CD4-positive, alpha-beta T cell (primary cell): ENCODE results near the gene QPCT. TPM values are rescaled to one million over a fixed set of nuclear protein-coding genes. Genes with fewer than 3 reads are reported as not detected.
A peak's percentile ranks its signal among the peaks of the same experiment; 100 is the strongest.

Experiments
- ATAC-seq: fragments of 200-7000 bp; cut with Tn5 transposase; one replicate; pipeline ENCODE4 v1.10.0; 2022; ENCODE audit warnings: mild to moderate bottlenecking; ENCODE audit not compliant: poor library complexity
- CTCF ChIA-PET: fragments of 350-600 bp; sonication (Branson Sonifier 250); formaldehyde crosslinking; loops from one replicate; lab custom pipeline; 2021; ENCODE audit warnings: antibody characterized with exemption, inconsistent platforms; lab: Charles Lee
- POLR2A ChIA-PET: fragments of 350-600 bp; sonication (Branson Sonifier 250); formaldehyde crosslinking; loops from one replicate; lab custom pipeline; 2021; ENCODE audit warnings: antibody characterized with exemption, inconsistent platforms; lab: Charles Lee
- DNase-seq, 14 experiments: peaks; one replicate each; pipeline ENCODE4 v3.0.0-alpha.2; 2013 to 2020; ENCODE audit warnings: mixed read lengths in 2 of 14
- H3K27ac ChIP-seq, 2 donors: one replicate each; pipeline versions ENCODE4 v1.5.1 to v1.7.0; 2013; ENCODE audit warnings: low read length in 2 of 2, low read depth in 1 of 2, mild to moderate bottlenecking in 1 of 2
- H3K27me3 ChIP-seq, 2 experiments: 1 replicate in 1 of 2; 2 replicates in 1 of 2; pipeline versions ENCODE4 v1.6.1 to v1.7.0; 2013; ENCODE audit warnings: low read length in 2 of 2, control low read depth in 1 of 2, mild to moderate bottlenecking in 1 of 2, moderate library complexity in 1 of 2; ENCODE audit not compliant: insufficient read depth in 2 of 2, control insufficient read depth in 1 of 2
- H3K36me3 ChIP-seq: one replicate; pipeline ENCODE4 v1.6.1; 2013; ENCODE audit warnings: low read length, control low read depth; ENCODE audit not compliant: insufficient read depth
- H3K4me1 ChIP-seq: one replicate; pipeline ENCODE4 v1.6.1; 2013; ENCODE audit warnings: low read length, control low read depth; ENCODE audit not compliant: insufficient read depth
- H3K4me3 ChIP-seq: one replicate; pipeline ENCODE4 v1.5.1; 2013; ENCODE audit warnings: mild to moderate bottlenecking, low read length, moderate library complexity
- H3K9me3 ChIP-seq, 2 experiments: 1 replicate in 1 of 2; 2 replicates in 1 of 2; pipeline versions ENCODE4 v1.6.1 to v1.7.0; 2013; ENCODE audit warnings: low read length in 2 of 2, mild to moderate bottlenecking in 2 of 2, control low read depth in 1 of 2, moderate library complexity in 1 of 2; ENCODE audit not compliant: control insufficient read depth in 1 of 2, insufficient read depth in 1 of 2
- H3K27ac Mint-ChIP-seq: one replicate; pipeline ENCODE4 v1.8.0; 2020; ENCODE audit warnings: mixed read lengths
- H3K27me3 Mint-ChIP-seq: one replicate; pipeline ENCODE4 v1.8.0; 2021; ENCODE audit warnings: mixed read lengths
- H3K36me3 Mint-ChIP-seq: one replicate; pipeline ENCODE4 v1.8.0; 2021; ENCODE audit warnings: low read depth, mixed read lengths
- H3K4me1 Mint-ChIP-seq: one replicate; pipeline ENCODE4 v1.8.0; 2021; ENCODE audit warnings: low read depth, mixed read lengths
- H3K4me3 Mint-ChIP-seq: one replicate; pipeline ENCODE4 v1.8.0; 2020; ENCODE audit warnings: mild to moderate bottlenecking, mixed read lengths
- H3K9me3 Mint-ChIP-seq: one replicate; pipeline ENCODE4 v1.8.0; 2020; ENCODE audit warnings: mixed read lengths
- intact Hi-C, 2 experiments: fragments of 100-400 bp; cut with DNase I in 1 of 2; cut with micrococcal nuclease in 1 of 2; formaldehyde crosslinking; loops; one replicate each; pipeline versions ENCODE4 v1.15.1 to v1.9.0; 2023 to 2025; cut with DNase I, micrococcal nuclease
- total RNA-seq, 174 experiments: library from RNA in 2 of 174; stranded (reverse) in 2 of 174; gene quantifications; one replicate each; pipeline ENCODE4 v1.2.3 and lab custom pipeline; 2021 to 2026
- TF ChIP-seq, protein P1 (sequence below): fragments of 200-600 bp; IDR thresholded peaks from one replicate; pipeline ENCODE4 v1.8.0; 2022; ENCODE audit warnings: antibody characterized with exemption, mild to moderate bottlenecking

The QPCT gene
- total RNA-seq, 2 experiments from 2014 or later, result 0.53 to 0.71 TPM

DNA sequence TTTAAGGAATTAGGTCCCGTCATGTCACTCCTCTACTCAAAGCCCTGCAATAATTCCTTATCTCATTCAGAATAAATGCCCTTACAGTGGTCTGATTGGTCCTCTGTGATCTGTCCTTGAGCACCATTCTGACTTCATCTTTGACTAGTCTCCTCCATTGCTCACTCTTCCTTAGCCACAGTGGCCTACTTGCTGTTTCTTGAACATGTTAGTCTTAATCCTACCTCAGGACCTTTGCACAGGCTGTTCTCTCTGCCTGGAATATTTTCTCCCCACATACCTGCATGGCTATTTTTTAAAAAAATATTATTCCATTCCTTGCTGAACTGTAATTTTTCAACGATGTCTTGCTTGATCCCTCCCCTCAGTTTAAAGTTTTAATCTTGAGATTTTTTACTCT, 48.0 kb downstream of the QPCT start:
- Histone ChIP-seq H3K27me3 (no peaks in the 10 kb centered on the region), H3K4me1 (peaks cover 25% of the 10 kb centered on the region), H3K27ac (no peak overlapping the region), H3K9me3 (no peaks in the 10 kb centered on the region), H3K36me3 (no peaks in the 10 kb centered on the region), H3K4me3 (no peak overlapping the region)
- DNase-seq (no peak), ATAC-seq (no peak)
- intact Hi-C loops, result loop anchor here in 1 of 2 experiments (5.0 to 10.0 kb wide), 2 partner anchors 65 to 722 kb away; no protein-coding TSS in a partner anchor
- TF ChIP-seq, protein P1, sequence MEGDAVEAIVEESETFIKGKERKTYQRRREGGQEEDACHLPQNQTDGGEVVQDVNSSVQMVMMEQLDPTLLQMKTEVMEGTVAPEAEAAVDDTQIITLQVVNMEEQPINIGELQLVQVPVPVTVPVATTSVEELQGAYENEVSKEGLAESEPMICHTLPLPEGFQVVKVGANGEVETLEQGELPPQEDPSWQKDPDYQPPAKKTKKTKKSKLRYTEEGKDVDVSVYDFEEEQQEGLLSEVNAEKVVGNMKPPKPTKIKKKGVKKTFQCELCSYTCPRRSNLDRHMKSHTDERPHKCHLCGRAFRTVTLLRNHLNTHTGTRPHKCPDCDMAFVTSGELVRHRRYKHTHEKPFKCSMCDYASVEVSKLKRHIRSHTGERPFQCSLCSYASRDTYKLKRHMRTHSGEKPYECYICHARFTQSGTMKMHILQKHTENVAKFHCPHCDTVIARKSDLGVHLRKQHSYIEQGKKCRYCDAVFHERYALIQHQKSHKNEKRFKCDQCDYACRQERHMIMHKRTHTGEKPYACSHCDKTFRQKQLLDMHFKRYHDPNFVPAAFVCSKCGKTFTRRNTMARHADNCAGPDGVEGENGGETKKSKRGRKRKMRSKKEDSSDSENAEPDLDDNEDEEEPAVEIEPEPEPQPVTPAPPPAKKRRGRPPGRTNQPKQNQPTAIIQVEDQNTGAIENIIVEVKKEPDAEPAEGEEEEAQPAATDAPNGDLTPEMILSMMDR, result no peak
- ChIA-PET POLR2A (no interaction called here), CTCF (no interaction called here)
- peak overlapping the region; percentile 45 for H3K27ac Mint-ChIP-seq
- no peak overlapping the region for H3K4me3 Mint-ChIP-seq
- H3K36me3 Mint-ChIP-seq, result no peaks in the 10 kb centered on the region
- no peaks in the 10 kb centered on the region for H3K9me3 Mint-ChIP-seq
- H3K27me3 Mint-ChIP-seq, result no peaks in the 10 kb centered on the region
- H3K4me1 Mint-ChIP-seq, result no peaks in the 10 kb centered on the region

- Mint-ChIP-seq H3K36me3 (no peaks in the 10 kb centered on the region), H3K27ac (no peak overlapping the region), H3K4me3 (no peak overlapping the region), H3K4me1 (no peaks in the 10 kb centered on the region), H3K9me3 (no peaks in the 10 kb centered on the region), H3K27me3 (no peaks in the 10 kb centered on the region)
- TF ChIP-seq, protein P1, result no peak
- ATAC-seq (no peak), DNase-seq (peak in 2 of 14 experiments; percentile 9 to 17)
- ChIA-PET POLR2A (no interaction called here), CTCF (interaction anchor here (0.7 kb wide), 1 partner anchor 438 kb away, joined by 3 read pairs; no protein-coding TSS in a partner anchor)
- Histone ChIP-seq H3K27ac (no peak overlapping the region), H3K9me3 (no peaks in the 10 kb centered on the region), H3K4me3 (no peak overlapping the region), H3K4me1 (peaks cover 20% of the 10 kb centered on the region), H3K27me3 (no peaks in the 10 kb centered on the region), H3K36me3 (no peaks in the 10 kb centered on the region)
- intact Hi-C loops, result loop anchor here in 1 of 2 experiments (5.0 to 10.0 kb wide), 2 partner anchors 67 to 721 kb away; no protein-coding TSS in a partner anchor
Observed at GRCh38 chr2:37394263-37394662, 49.8 kb downstream of the QPCT start.

DNA sequence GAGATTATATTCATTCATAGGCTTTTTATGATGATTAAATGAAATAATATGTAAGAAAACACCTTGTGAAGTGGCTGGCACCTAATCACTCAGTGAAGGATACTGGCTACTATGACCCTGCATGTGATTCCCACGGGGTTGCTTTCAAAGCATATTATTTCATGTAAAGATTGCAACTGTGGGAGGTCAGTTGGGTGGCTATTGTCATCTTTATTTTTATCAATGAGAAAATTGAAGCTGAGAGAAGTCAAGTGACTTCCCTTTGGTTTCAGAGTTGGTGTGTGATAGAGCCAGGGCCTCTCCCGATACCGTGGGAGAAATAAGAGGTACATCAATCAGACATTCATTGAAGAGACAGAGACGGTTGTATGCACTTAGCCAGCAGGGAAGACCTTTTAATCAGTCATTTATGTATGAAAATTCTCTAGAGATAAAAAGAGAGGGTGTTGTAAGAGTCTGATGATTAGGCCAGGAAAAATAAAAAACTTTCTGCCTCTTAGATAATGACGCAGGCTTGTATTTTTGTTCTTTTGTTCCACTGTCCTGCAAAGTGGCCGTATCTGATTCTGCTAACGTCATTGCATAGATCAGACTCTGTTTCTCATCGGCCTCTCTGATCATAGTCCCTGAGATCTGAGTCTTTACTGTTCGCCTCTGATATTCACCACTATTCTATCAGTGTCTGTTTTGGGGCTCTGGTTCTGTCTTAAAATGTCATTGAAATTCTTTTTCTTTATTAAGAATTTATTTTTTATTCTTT, 50.5 kb downstream of the QPCT start:
- Mint-ChIP-seq H3K4me3 (no peak overlapping the region), H3K36me3 (no peaks in the 10 kb centered on the region), H3K9me3 (no peaks in the 10 kb centered on the region), H3K27ac (no peak overlapping the region), H3K27me3 (no peaks in the 10 kb centered on the region), H3K4me1 (no peaks in the 10 kb centered on the region)
- intact Hi-C loops, result loop anchor here (5.0 to 10.0 kb wide), 5 partner anchors 68 to 877 kb away; no protein-coding TSS in a partner anchor
- Histone ChIP-seq H3K36me3 (no peaks in the 10 kb centered on the region), H3K9me3 (no peaks in the 10 kb centered on the region), H3K27me3 (no peaks in the 10 kb centered on the region), H3K27ac (no peak overlapping the region), H3K4me1 (peaks cover 13% of the 10 kb centered on the region), H3K4me3 (no peak overlapping the region)
- ATAC-seq, result no peak
- TF ChIP-seq, protein P1, result no peak
- DNase-seq, result no peak
- ChIA-PET POLR2A (interaction anchor here (0.7 to 1.3 kb wide), 3 partner anchors 18 to 482 kb away, joined by 3 to 10 read pairs (median 3); no protein-coding TSS in a partner anchor), CTCF (interaction anchor here (0.7 to 3.5 kb wide), 26 partner anchors 7 to 1113 kb away, joined by 3 to 59 read pairs (median 4); no protein-coding TSS in a partner anchor)
